Suprapubic skin (tissue), 4 donors: ENCODE results near the gene ACSS1. TPM values are rescaled to one million over a fixed set of nuclear protein-coding genes. Genes with fewer than 3 reads are reported as not detected.

ENCODE experiments used
- DNase-seq, 2 donors: peaks; one replicate each; pipeline ENCODE4 v3.0.0-alpha.2; 2019; ENCODE audit warnings: low spot score in 2 of 2
- H3K27ac ChIP-seq: fragments of 200-600 bp; sonication (generic); one replicate; pipeline ENCODE4 v1.5.1; 2019
- H3K27me3 ChIP-seq: fragments of 200-600 bp; sonication (generic); one replicate; pipeline ENCODE4 v1.5.1; 2019
- H3K36me3 ChIP-seq: fragments of 200-600 bp; sonication (generic); one replicate; pipeline ENCODE4 v1.5.1; 2019
- H3K4me1 ChIP-seq: fragments of 200-600 bp; sonication (generic); one replicate; pipeline ENCODE4 v1.5.1; 2019
- H3K4me3 ChIP-seq: fragments of 200-600 bp; sonication (generic); one replicate; pipeline ENCODE4 v1.5.1; 2019; ENCODE audit warnings: mild to moderate bottlenecking
- H3K9me3 ChIP-seq: fragments of 200-600 bp; sonication (generic); one replicate; pipeline ENCODE4 v1.5.1; 2019
- CTCF ChIP-seq, 2 donors: fragments of 200-600 bp in 1 of 2; fragments of 450-650 bp in 1 of 2; sonication (generic) in 1 of 2; IDR thresholded peaks; one replicate each; pipeline ENCODE4 v1.5.1; 2016 to 2019; ENCODE audit warnings: antibody characterized with exemption in 2 of 2, mild to moderate bottlenecking in 1 of 2, moderate library complexity in 1 of 2
- EP300 ChIP-seq: sonication (generic); formaldehyde crosslinking; IDR thresholded peaks from one replicate; pipeline ENCODE4 v1.6.1; 2017; ENCODE audit warnings: antibody characterized with exemption
- POLR2A ChIP-seq, 2 donors: fragments of 450-650 bp; IDR thresholded peaks; one replicate each; pipeline ENCODE4 v1.6.1; 2017; ENCODE audit warnings: antibody characterized with exemption in 2 of 2, mild to moderate bottlenecking in 2 of 2, moderate library complexity in 2 of 2
- POLR2AphosphoS5 ChIP-seq, 3 donors: sonication (generic); formaldehyde crosslinking; IDR thresholded peaks; one replicate each; pipeline ENCODE4 v1.6.1; 2017; ENCODE audit warnings: antibody characterized with exemption in 3 of 3
- WGBS: methylation state at CpG from one replicate; pipeline ENCODE4 v1.1.5; 2018; 5-methylcytosine and 5-hydroxymethylcytosine counted together
- total RNA-seq, 4 donors: library from RNA; depleted of rRNA; stranded (reverse); fragments of >200 nt; gene quantifications; one replicate each; pipeline ENCODE4 v1.1.0, GENCODE V29; 2016

Gene ACSS1
- total RNA-seq, 4 donors from 2014 or later, result 29.0 to 80.0 (median 47.6) TPM

GRCh38 chr20:24968278-24968800 lies 89.6 kb downstream of the ACSS1 start:
- no peak overlapping the region for H3K27ac ChIP-seq
- H3K27me3 ChIP-seq, result no peaks in the 10 kb centered on the region
- 77% methylated on average over 5 of the region's 5 CpGs for WGBS
- no peaks in the 10 kb centered on the region for H3K4me1 ChIP-seq
- H3K4me3 ChIP-seq, result no peak overlapping the region
- H3K36me3 ChIP-seq, result peaks cover 99% of the 10 kb centered on the region
- DNase-seq, result peak in 1 of 2 donors; percentile 29
- no peak for TF ChIP-seq CTCF (IDR thresholded peaks at IDR 0.05)
- TF ChIP-seq POLR2AphosphoS5 (IDR thresholded peaks at IDR 0.05), result no peak
- TF ChIP-seq EP300, result no peak
- TF ChIP-seq POLR2A (IDR thresholded peaks at IDR 0.05), result no peak
- H3K9me3 ChIP-seq, result no peaks in the 10 kb centered on the region

GRCh38 chr20:24966317-24967012 lies 91.5 kb downstream of the ACSS1 start:
- no peaks in the 10 kb centered on the region for H3K27me3 ChIP-seq
- H3K27ac ChIP-seq, result no peak overlapping the region
- no peak overlapping the region for H3K4me3 ChIP-seq
- peak; percentile 31 to 41 for DNase-seq
- no peaks in the 10 kb centered on the region for H3K9me3 ChIP-seq
- peaks cover 99% of the 10 kb centered on the region for H3K36me3 ChIP-seq
- WGBS, result 86% methylated on average over 15 of the region's 15 CpGs
- H3K4me1 ChIP-seq, result no peaks in the 10 kb centered on the region
- TF ChIP-seq EP300, result no peak
- no peak for TF ChIP-seq POLR2A (IDR thresholded peaks at IDR 0.05)
- TF ChIP-seq POLR2AphosphoS5 (IDR thresholded peaks at IDR 0.05), result no peak

GRCh38 chr20:24965065-24965919 lies 92.6 kb downstream of the ACSS1 start:
- WGBS, result 92% methylated on average over 7 of the region's 7 CpGs
- no peaks in the 10 kb centered on the region for H3K27me3 ChIP-seq
- H3K36me3 ChIP-seq, result peaks cover 99% of the 10 kb centered on the region
- TF ChIP-seq CTCF (IDR thresholded peaks at IDR 0.05) (no peak), POLR2AphosphoS5 (IDR thresholded peaks at IDR 0.05) (no peak), POLR2A (IDR thresholded peaks at IDR 0.05) (no peak), EP300 (no peak)
- H3K4me3 ChIP-seq, result no peak overlapping the region
- peak in 1 of 2 donors; percentile 50 for DNase-seq
- H3K4me1 ChIP-seq, result no peaks in the 10 kb centered on the region
- no peaks in the 10 kb centered on the region for H3K9me3 ChIP-seq
- no peak overlapping the region for H3K27ac ChIP-seq

- Histone ChIP-seq H3K27ac (no peak overlapping the region), H3K36me3 (peaks cover 99% of the 10 kb centered on the region), H3K4me1 (no peaks in the 10 kb centered on the region), H3K4me3 (no peak overlapping the region), H3K27me3 (no peaks in the 10 kb centered on the region), H3K9me3 (no peaks in the 10 kb centered on the region)
- DNase-seq, result no peak
- WGBS, result 95% methylated on average over 9 of the region's 9 CpGs
- no peak for TF ChIP-seq EP300
- TF ChIP-seq POLR2A (IDR thresholded peaks at IDR 0.05), result no peak
- no peak for TF ChIP-seq CTCF (IDR thresholded peaks at IDR 0.05)
- no peak for TF ChIP-seq POLR2AphosphoS5 (IDR thresholded peaks at IDR 0.05)
Observed at GRCh38 chr20:24964506-24964840, 93.5 kb downstream of the ACSS1 start.

GRCh38 chr20:24963672-24964505 lies 94.0 kb downstream of the ACSS1 start:
- Histone ChIP-seq H3K9me3 (no peaks in the 10 kb centered on the region), H3K27me3 (no peaks in the 10 kb centered on the region), H3K36me3 (peaks cover 99% of the 10 kb centered on the region), H3K4me1 (no peaks in the 10 kb centered on the region), H3K4me3 (no peak overlapping the region), H3K27ac (no peak overlapping the region)
- TF ChIP-seq EP300, result no peak
- DNase-seq, result no peak
- WGBS, result 93% methylated on average over 18 of the region's 21 CpGs
